HepG2 (cell line): Measurements from ENCODE around the gene CUEDC2. TPM values are rescaled to one million over a fixed set of nuclear protein-coding genes. Genes with fewer than 3 reads are reported as not detected.

Experiments used
- ASH2L ChIP-seq: fragments of 300-600, 200-600 bp; sonication (generic); IDR thresholded peaks from 2 replicates; pipeline ENCODE4 v1.7.0; 2017; ENCODE audit warnings: low read depth, mild to moderate bottlenecking, moderate library complexity, mixed read lengths, low read length; ENCODE audit not compliant: insufficient read length
- FOXK1 ChIP-seq: sonication (generic); formaldehyde crosslinking; IDR thresholded peaks from 2 replicates; pipeline ENCODE4 v1.4.0; 2020; ENCODE audit warnings: low read depth, missing genetic modification reagents, borderline replicate concordance
- GTF2F1 ChIP-seq: fragments of 150-350 bp; IDR thresholded peaks from 2 replicates; pipeline ENCODE4 v1.6.1; 2014; ENCODE audit warnings: low read length
- HNF4A ChIP-seq: sonication (generic); formaldehyde crosslinking; IDR thresholded peaks from 2 replicates; pipeline ENCODE4 v1.4.0; 2020; ENCODE audit warnings: missing genetic modification reagents
- MXD4 ChIP-seq: IDR thresholded peaks from 2 replicates; pipeline ENCODE4 v1.6.1; 2016; ENCODE audit warnings: mild to moderate bottlenecking, missing biosample characterization, missing genetic modification reagents
- SOX6 ChIP-seq, 2 experiments: fragments of 450-650 bp in 1 of 2; sonication (generic) in 1 of 2; formaldehyde crosslinking in 1 of 2; IDR thresholded peaks; 2 replicates each; pipeline versions ENCODE4 v1.4.0 to v1.6.1; 2017 to 2020; ENCODE audit warnings: antibody characterized with exemption in 1 of 2, mild to moderate bottlenecking in 1 of 2, missing genetic modification reagents in 1 of 2
- ZNF333 ChIP-seq: sonication (generic); formaldehyde crosslinking; IDR thresholded peaks from 2 replicates; pipeline ENCODE4 v1.4.0; 2020; ENCODE audit warnings: mild to moderate bottlenecking, missing genetic modification reagents, borderline replicate concordance
- ZNF550 ChIP-seq: sonication (generic); formaldehyde crosslinking; IDR thresholded peaks from 2 replicates; pipeline ENCODE4 v1.4.0; 2020; ENCODE audit warnings: mild to moderate bottlenecking, missing genetic modification reagents, borderline replicate concordance
- polyA plus RNA-seq, 8 experiments: library from polyadenylated mRNA; depleted of rRNA in 3 of 8; stranded (reverse) in 7 of 8; unstranded in 1 of 8; fragments of >200 nt; fragmentation: Illumina TruSeq in 4 of 8; extraction: Trizol in 4 of 8; gene quantifications; 2 replicates each; pipeline versions ENCODE4 v1.2.1 to v1.2.3, GENCODE V29; 2011 to 2016; ENCODE audit warnings: low read depth in 4 of 8, missing spikeins in 1 of 8, mixed read lengths in 1 of 8; ENCODE audit not compliant: insufficient read depth in 1 of 8
- total RNA-seq, 5 experiments: library from RNA; depleted of rRNA; stranded (reverse); fragments of >200 nt; fragmentation: Illumina TruSeq; extraction: Trizol; gene quantifications; 2 replicates each; pipeline ENCODE4 v1.2.3, GENCODE V29; 2016; ENCODE audit warnings: low read depth in 1 of 5
- TF ChIP-seq, protein P1 (sequence below): sonication (generic); formaldehyde crosslinking; IDR thresholded peaks from 2 replicates; pipeline ENCODE4 v1.5.1; 2020; ENCODE audit warnings: mild to moderate bottlenecking, missing genetic modification reagents, borderline replicate concordance
- TF ChIP-seq, protein P2 (sequence below): sonication (generic); formaldehyde crosslinking; IDR thresholded peaks from 2 replicates; pipeline ENCODE4 v1.8.1; 2023; ENCODE audit warnings: mild to moderate bottlenecking, missing genetic modification reagents, borderline replicate concordance
- TF ChIP-seq, protein P3 (sequence below): sonication (generic); formaldehyde crosslinking; IDR thresholded peaks from 2 replicates; pipeline ENCODE4 v1.4.0; 2020; ENCODE audit warnings: mild to moderate bottlenecking, missing genetic modification reagents

The CUEDC2 gene
- total and polyA plus RNA-seq, 2 of the 13 experiments (the other 11 are each of a cell fraction or from before 2014, with no cell fraction given) = 13.1 to 18.4 TPM

DNA sequence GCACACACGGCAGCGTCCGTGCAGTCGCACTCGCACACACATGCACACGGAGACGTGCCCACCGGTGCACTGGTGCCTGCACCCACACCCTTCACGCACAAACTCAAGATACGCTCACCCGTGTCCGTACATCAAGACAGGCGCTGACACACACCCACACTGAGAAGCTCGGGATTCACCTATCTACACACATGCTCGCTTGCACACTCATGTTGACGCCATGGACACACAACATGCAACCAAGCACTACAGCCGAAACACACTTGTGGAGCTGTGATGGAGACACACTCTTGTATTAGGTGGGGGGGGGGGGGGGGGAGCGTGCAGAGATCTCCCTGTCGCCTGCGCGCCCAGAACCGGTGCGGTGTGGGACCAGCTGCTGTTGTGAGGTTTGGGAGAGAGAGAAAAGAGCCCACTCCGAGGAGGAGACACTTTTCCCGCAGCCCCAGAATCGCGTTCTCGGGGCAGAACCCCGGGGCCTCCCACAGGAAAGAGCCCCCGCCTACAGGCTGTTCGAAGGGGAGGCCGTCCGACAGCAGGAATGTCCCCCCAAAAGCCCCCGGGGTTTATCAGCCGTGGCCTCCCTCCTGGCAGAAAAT lies 37.5 kb downstream of the CUEDC2 start (continued):
- TF ChIP-seq ZNF333 (CRISPR knock-in tag) (peak; percentile 32; the same call in 1 of the 2 replicates), GTF2F1 (no peak), MXD4 (CRISPR knock-in tag) (no peak), FOXK1 (no peak), ASH2L (peak; percentile 11), SOX6 (IDR thresholded peaks at IDR 0.05) (no peak), SOX6 (CRISPR knock-in tag; IDR thresholded peaks at IDR 0.05) (no peak), HNF4A (CRISPR knock-in tag) (no peak), ZNF550 (CRISPR knock-in tag) (no peak)
- TF ChIP-seq, protein P1, sequence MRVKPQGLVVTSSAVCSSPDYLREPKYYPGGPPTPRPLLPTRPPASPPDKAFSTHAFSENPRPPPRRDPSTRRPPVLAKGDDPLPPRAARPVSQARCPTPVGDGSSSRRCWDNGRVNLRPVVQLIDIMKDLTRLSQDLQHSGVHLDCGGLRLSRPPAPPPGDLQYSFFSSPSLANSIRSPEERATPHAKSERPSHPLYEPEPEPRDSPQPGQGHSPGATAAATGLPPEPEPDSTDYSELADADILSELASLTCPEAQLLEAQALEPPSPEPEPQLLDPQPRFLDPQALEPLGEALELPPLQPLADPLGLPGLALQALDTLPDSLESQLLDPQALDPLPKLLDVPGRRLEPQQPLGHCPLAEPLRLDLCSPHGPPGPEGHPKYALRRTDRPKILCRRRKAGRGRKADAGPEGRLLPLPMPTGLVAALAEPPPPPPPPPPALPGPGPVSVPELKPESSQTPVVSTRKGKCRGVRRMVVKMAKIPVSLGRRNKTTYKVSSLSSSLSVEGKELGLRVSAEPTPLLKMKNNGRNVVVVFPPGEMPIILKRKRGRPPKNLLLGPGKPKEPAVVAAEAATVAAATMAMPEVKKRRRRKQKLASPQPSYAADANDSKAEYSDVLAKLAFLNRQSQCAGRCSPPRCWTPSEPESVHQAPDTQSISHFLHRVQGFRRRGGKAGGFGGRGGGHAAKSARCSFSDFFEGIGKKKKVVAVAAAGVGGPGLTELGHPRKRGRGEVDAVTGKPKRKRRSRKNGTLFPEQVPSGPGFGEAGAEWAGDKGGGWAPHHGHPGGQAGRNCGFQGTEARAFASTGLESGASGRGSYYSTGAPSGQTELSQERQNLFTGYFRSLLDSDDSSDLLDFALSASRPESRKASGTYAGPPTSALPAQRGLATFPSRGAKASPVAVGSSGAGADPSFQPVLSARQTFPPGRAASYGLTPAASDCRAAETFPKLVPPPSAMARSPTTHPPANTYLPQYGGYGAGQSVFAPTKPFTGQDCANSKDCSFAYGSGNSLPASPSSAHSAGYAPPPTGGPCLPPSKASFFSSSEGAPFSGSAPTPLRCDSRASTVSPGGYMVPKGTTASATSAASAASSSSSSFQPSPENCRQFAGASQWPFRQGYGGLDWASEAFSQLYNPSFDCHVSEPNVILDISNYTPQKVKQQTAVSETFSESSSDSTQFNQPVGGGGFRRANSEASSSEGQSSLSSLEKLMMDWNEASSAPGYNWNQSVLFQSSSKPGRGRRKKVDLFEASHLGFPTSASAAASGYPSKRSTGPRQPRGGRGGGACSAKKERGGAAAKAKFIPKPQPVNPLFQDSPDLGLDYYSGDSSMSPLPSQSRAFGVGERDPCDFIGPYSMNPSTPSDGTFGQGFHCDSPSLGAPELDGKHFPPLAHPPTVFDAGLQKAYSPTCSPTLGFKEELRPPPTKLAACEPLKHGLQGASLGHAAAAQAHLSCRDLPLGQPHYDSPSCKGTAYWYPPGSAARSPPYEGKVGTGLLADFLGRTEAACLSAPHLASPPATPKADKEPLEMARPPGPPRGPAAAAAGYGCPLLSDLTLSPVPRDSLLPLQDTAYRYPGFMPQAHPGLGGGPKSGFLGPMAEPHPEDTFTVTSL = no peak
- TF ChIP-seq, protein P2, sequence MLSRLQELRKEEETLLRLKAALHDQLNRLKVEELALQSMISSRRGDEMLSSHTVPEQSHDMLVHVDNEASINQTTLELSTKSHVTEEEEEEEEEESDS (CRISPR knock-in tag) = no peak
- TF ChIP-seq, protein P3, sequence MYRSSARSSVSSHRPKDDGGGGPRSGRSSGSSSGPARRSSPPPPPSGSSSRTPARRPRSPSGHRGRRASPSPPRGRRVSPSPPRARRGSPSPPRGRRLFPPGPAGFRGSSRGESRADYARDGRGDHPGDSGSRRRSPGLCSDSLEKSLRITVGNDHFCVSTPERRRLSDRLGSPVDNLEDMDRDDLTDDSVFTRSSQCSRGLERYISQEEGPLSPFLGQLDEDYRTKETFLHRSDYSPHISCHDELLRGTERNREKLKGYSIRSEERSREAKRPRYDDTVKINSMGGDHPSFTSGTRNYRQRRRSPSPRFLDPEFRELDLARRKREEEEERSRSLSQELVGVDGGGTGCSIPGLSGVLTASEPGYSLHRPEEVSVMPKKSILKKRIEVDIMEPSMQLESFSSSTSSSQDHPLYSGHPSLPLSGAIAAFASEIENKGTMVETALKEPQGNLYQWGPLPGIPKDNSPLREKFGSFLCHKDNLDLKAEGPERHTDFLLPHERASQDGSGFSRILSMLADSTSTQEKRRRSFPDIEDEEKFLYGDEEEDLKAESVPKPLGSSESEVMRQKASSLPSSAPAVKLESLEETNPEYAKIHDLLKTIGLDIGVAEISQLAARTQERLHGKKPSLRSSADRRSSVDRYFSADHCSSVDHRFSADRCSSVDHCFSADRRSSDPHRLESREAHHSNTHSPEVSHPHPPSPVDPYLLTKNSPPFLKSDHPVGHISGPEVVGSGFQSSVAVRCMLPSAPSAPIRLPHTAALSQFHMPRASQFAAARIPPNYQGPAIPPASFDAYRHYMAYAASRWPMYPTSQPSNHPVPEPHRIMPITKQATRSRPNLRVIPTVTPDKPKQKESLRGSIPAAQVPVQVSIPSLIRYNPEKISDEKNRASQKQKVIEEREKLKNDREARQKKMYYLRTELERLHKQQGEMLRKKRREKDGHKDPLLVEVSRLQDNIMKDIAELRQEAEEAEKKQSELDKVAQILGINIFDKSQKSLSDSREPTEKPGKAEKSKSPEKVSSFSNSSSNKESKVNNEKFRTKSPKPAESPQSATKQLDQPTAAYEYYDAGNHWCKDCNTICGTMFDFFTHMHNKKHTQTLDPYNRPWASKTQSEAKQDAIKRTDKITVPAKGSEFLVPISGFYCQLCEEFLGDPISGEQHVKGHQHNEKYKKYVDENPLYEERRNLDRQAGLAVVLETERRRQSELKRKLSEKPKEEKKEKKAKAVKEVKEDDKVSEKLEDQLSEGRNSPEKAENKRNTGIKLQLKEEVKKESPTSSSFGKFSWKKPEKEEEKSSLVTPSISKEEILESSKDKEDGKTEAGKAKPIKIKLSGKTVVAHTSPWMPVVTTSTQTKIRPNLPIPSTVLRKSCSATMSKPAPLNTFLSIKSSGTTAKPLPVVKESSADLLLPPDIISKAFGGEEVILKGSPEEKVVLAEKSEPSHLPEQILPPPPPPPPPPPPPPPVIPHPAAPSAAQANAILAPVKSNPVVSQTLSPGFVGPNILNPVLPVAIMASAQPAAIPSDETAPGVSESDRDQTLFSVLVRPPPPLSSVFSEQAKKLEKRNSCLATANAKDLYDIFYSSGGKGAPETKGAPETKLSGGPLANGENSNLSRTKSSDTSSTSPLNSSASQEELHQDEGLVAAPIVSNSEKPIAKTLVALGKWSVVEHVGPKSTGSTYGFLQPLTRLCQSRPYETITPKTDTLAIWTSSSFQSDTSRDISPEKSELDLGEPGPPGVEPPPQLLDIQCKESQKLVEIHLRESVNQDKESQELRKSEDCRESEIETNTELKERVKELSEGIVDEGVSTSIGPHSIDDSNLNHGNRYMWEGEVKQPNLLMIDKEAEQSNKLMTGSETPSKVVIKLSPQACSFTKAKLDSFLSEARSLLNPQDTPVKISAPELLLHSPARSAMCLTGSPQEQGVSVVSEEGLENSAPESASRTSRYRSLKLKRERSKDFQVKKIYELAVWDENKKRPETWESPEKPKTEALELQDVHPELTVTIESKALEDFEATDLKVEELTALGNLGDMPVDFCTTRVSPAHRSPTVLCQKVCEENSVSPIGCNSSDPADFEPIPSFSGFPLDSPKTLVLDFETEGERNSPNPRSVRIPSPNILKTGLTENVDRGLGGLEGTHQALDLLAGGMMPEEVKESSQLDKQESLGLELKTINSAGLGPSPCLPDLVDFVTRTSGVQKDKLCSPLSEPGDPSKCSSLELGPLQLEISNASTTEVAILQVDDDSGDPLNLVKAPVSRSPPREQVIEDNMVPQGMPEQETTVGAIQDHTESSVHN (CRISPR knock-in tag) = no peak
